Mucosa of descending colon (tissue), 3 donors: Measurements from ENCODE around the gene TSPEAR. TPM values are rescaled to one million over a fixed set of nuclear protein-coding genes. Genes with fewer than 3 reads are reported as not detected.
"Not testable (repeated sequence)": the region's sequence is repeated elsewhere in the genome, so short reads cannot be mapped to it uniquely, and the experiment has no call there.

Source experiments
- ATAC-seq: fragments of 200-7000 bp; cut with Tn5 transposase; one replicate; pipeline ENCODE4 v1.9.1; 2020; ENCODE audit warnings: mild to moderate bottlenecking, moderate library complexity
- DNase-seq, 3 donors: peaks; one replicate each; pipeline ENCODE4 v3.0.0-alpha.2; 2020
- H3K36me3 ChIP-seq: fragments of 200-600 bp; one replicate; pipeline ENCODE4 v1.8.0; 2021; ENCODE audit warnings: low read depth, mild to moderate bottlenecking
- H3K4me1 ChIP-seq: fragments of 200-600 bp; one replicate; pipeline ENCODE4 v1.8.0; 2021; ENCODE audit warnings: low read depth, mild to moderate bottlenecking
- H3K4me3 ChIP-seq: fragments of 200-600 bp; one replicate; pipeline ENCODE4 v1.8.0; 2021; ENCODE audit warnings: mild to moderate bottlenecking
- H3K9me3 ChIP-seq: fragments of 200-600 bp; one replicate; pipeline ENCODE4 v1.8.0; 2021; ENCODE audit warnings: mild to moderate bottlenecking
- CTCF ChIP-seq: fragments of 200-600 bp; IDR thresholded peaks from one replicate; pipeline ENCODE4 v1.8.0; 2022; ENCODE audit warnings: antibody characterized with exemption, mild to moderate bottlenecking
- intact Hi-C, 2 donors: fragments of 100-400 bp; cut with DNase I in 1 of 2; cut with micrococcal nuclease in 1 of 2; formaldehyde crosslinking; loops; one replicate each; pipeline versions ENCODE4 v1.11.0 to v1.11.1; 2022; cut with DNase I, micrococcal nuclease
- total RNA-seq, 3 donors: library from RNA; stranded (reverse); fragmentation: NEBNext Ultra II Directional in 2 of 3; extraction: Animal tissue kit (Norgen Biotek cat#: 25700) in 2 of 3; gene quantifications; one replicate each; pipeline versions ENCODE4 v1.2.1 to v1.2.4, GENCODE V29; 2021 to 2023
- donor health status: DM: no; HTN: no; CAD: no; lungs with moderate emphysema.
- donor health status: DM: no; HTN: no; CAD: no.
- donor health status: DM: no; HTN: yes; CAD: no.

TSPEAR gene
- total RNA-seq, 3 donors from 2014 or later, result 0.28 TPM; not detected in 2

- Histone ChIP-seq H3K9me3 (peaks cover 12% of the 10 kb centered on the region), H3K4me1 (peaks cover 7% of the 10 kb centered on the region), H3K36me3 (no peaks in the 10 kb centered on the region), H3K4me3 (no peak overlapping the region)
- DNase-seq, result no peak
- ATAC-seq, result no peak
- intact Hi-C loops, result no loop called here
- no peak for TF ChIP-seq CTCF
These were observed 132.9 kb downstream of the TSPEAR start for GRCh38 chr21:44578371-44579055.

GRCh38 chr21:44576025-44576420, 135.3 kb downstream of the TSPEAR start:
- no peak for DNase-seq
- ATAC-seq, result no peak
- no peaks in the 10 kb centered on the region for H3K36me3 ChIP-seq
- H3K4me1 ChIP-seq, result peaks cover 7% of the 10 kb centered on the region
- peaks cover 5% of the 10 kb centered on the region for H3K9me3 ChIP-seq
- no peak overlapping the region for H3K4me3 ChIP-seq
- intact Hi-C loops, result no loop called here
- no peak for TF ChIP-seq CTCF

GRCh38 chr21:44575307-44576024, 135.9 kb downstream of the TSPEAR start:
- TF ChIP-seq CTCF, result no peak
- no peaks in the 10 kb centered on the region for H3K36me3 ChIP-seq
- no peak overlapping the region for H3K4me3 ChIP-seq
- H3K4me1 ChIP-seq, result peaks cover 7% of the 10 kb centered on the region
- peaks cover 3% of the 10 kb centered on the region for H3K9me3 ChIP-seq
- intact Hi-C loops, result no loop called here
- no peak for ATAC-seq
- no peak for DNase-seq

- Histone ChIP-seq H3K4me3 (no peak overlapping the region), H3K9me3 (peaks cover 3% of the 10 kb centered on the region), H3K36me3 (no peaks in the 10 kb centered on the region), H3K4me1 (peaks cover 7% of the 10 kb centered on the region)
- TF ChIP-seq CTCF, result no peak
- DNase-seq, result peak; percentile 81 to 84 (median 81)
- ATAC-seq, result peak; percentile 92
- intact Hi-C loops, result no loop called here
These were observed 136.7 kb downstream of the TSPEAR start for GRCh38 chr21:44574457-44575306.

- H3K4me3 ChIP-seq, intact Hi-C loops, H3K9me3 ChIP-seq, DNase-seq, H3K36me3 ChIP-seq, H3K4me1 ChIP-seq: not testable (repeated sequence)
- ATAC-seq, result peak; percentile 6
These were observed 137.5 kb downstream of the TSPEAR start, which contains the start of gene KRTAP10-4 for GRCh38 chr21:44573630-44574456. KRTAP10-4 (plus strand) TSS chr21:44573729; CDS start chr21:44573759, 30 bp downstream.
